Stomach smooth muscle (tissue), 2 donors: ENCODE results near the gene NUDT9.
"Not testable (repeated sequence)": the region's sequence is repeated elsewhere in the genome, so short reads cannot be mapped to it uniquely, and the experiment has no call there.

ENCODE experiments used
- H3K27ac ChIP-seq: one replicate; pipeline ENCODE4 v1.7.0; 2013; ENCODE audit warnings: mild to moderate bottlenecking, low read length, inconsistent platforms
- H3K27me3 ChIP-seq, 2 donors: one replicate each; pipeline ENCODE4 v1.7.0; 2013; ENCODE audit warnings: low read length in 2 of 2; ENCODE audit not compliant: insufficient read depth in 2 of 2, control insufficient read depth in 1 of 2
- H3K36me3 ChIP-seq, 2 donors: one replicate each; pipeline ENCODE4 v1.7.0; 2013; ENCODE audit warnings: low read length in 2 of 2; ENCODE audit not compliant: control insufficient read depth in 2 of 2, insufficient read depth in 2 of 2
- H3K4me1 ChIP-seq: one replicate; pipeline ENCODE4 v1.7.0; 2013; ENCODE audit warnings: low read length; ENCODE audit not compliant: control insufficient read depth, insufficient read depth
- H3K4me3 ChIP-seq, 2 donors: one replicate each; pipeline ENCODE4 v1.7.0; 2013; ENCODE audit warnings: low read length in 2 of 2
- H3K9ac ChIP-seq, 2 donors: one replicate each; pipeline ENCODE4 v1.7.0; 2013; ENCODE audit warnings: low read length in 2 of 2, mild to moderate bottlenecking in 1 of 2
- H3K9me3 ChIP-seq, 2 donors: one replicate each; pipeline ENCODE4 v1.7.0; 2013; ENCODE audit warnings: low read length in 2 of 2; ENCODE audit not compliant: control insufficient read depth in 2 of 2
- donor health status: healthy.
- donor health status: Pancreatic carcinoma.

NUDT9 gene

DNA sequence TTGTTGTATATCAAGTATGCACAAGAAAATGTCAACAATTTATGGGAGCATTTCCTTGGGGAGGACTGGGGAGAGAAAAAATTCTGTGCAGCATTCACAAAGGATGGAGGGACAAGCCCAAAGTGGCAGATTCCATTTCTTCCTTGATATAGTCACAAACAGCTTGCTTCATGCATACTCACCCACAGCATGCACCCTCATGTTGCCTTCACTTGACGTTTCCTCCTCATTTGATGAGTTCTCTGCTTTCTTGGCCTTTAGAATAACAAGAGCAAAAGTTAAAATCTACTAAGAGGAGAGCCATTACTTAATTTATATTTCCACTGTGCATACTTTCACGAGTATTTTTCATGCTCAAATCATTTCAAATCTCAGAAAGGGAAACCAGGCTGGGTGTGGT, 69.1 kb downstream of the NUDT9 start:
- Histone ChIP-seq H3K4me1 (peaks cover 29% of the 10 kb centered on the region), H3K27me3 (no peaks in the 10 kb centered on the region), H3K9ac (no peak overlapping the region), H3K4me3 (no peak overlapping the region), H3K27ac (peak overlapping the region; percentile 24), H3K9me3 (no peaks in the 10 kb centered on the region), H3K36me3 (peaks cover 63 to 64% of the 10 kb centered on the region in 2 donors)

- not testable (repeated sequence) for H3K9ac ChIP-seq, H3K27me3 ChIP-seq, H3K9me3 ChIP-seq, H3K4me3 ChIP-seq
- peaks cover 65 to 69% of the 10 kb centered on the region in 2 donors for H3K36me3 ChIP-seq
- H3K27ac ChIP-seq = peak overlapping the region; percentile 56
- H3K4me1 ChIP-seq = peaks cover 29% of the 10 kb centered on the region
These were observed 69.5 kb downstream of the NUDT9 start for GRCh38 chr4:87491851-87492250.

GRCh38 chr4:87493115-87493514, 70.7 kb downstream of the NUDT9 start:
- no peak overlapping the region for H3K9ac ChIP-seq
- H3K36me3 ChIP-seq = peaks cover 61 to 66% of the 10 kb centered on the region in 2 donors
- H3K9me3 ChIP-seq = no peaks in the 10 kb centered on the region
- no peak overlapping the region for H3K4me3 ChIP-seq
- no peaks in the 10 kb centered on the region for H3K27me3 ChIP-seq
- peaks cover 29% of the 10 kb centered on the region for H3K4me1 ChIP-seq
- H3K27ac ChIP-seq = peak overlapping the region; percentile 56

DNA sequence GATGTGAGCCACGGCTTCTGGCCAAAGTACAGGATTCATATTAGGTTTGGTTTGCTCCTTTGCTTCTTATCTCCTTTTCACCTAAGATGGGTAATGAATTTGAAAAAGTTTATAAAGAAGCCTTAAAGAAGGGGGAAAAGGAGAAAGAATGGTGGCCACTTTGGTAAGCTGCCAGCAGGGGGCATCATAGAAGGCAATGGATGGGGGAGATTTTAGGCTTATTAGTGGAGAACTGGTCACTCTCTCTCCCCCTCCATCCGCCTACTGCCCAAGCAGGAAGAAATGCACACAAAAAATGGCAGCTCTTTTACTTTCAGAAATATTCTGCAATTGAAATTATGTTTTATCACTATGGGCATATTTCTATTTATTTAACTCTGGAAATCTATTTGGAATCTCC, 74.8 kb downstream of the NUDT9 start:
- Histone ChIP-seq H3K27me3 (no peaks in the 10 kb centered on the region), H3K27ac (peak overlapping the region; percentile 2), H3K9ac (no peak overlapping the region), H3K4me1 (peaks cover 23% of the 10 kb centered on the region), H3K36me3 (peaks cover 25 to 38% of the 10 kb centered on the region in 2 donors), H3K9me3 (no peaks in the 10 kb centered on the region), H3K4me3 (no peak overlapping the region)

- Histone ChIP-seq H3K4me3 (no peak overlapping the region), H3K27ac (peak overlapping the region; percentile 2), H3K9me3 (no peaks in the 10 kb centered on the region), H3K9ac (no peak overlapping the region), H3K4me1 (peaks cover 23% of the 10 kb centered on the region), H3K36me3 (peaks cover 21 to 34% of the 10 kb centered on the region in 2 donors), H3K27me3 (no peaks in the 10 kb centered on the region)
These were observed 75.2 kb downstream of the NUDT9 start for GRCh38 chr4:87497578-87497977.

DNA sequence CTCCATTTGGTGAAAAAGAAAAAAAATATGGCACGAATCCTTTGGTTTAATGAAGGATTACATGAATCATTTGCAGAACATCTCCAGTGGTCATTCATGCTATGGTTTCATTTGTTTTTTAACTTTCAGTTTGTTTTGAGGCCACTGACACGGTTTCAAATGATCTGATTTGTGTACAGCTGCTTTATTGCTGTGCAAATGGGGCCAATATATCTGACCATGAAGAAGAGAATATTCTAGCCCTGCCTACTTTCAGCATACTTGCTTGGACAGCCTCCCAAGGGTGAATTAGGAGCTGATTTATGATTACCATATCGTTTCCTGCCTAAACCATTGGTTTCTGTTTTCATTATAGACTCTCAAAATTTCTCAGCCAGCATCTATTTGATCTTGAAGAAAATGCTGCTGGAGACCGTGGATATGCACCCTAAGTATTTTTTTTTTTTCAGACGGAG, 76.1 kb downstream of the NUDT9 start:
- Histone ChIP-seq H3K4me3 (peak overlapping the region in 1 of 2 donors; percentile 16), H3K9me3 (no peaks in the 10 kb centered on the region), H3K27me3 (no peaks in the 10 kb centered on the region), H3K4me1 (peaks cover 15% of the 10 kb centered on the region), H3K27ac (peak overlapping the region; percentile 2), H3K36me3 (peaks cover 19 to 26% of the 10 kb centered on the region in 2 donors), H3K9ac (peak overlapping the region in 1 of 2 donors; percentile 12)

DNA sequence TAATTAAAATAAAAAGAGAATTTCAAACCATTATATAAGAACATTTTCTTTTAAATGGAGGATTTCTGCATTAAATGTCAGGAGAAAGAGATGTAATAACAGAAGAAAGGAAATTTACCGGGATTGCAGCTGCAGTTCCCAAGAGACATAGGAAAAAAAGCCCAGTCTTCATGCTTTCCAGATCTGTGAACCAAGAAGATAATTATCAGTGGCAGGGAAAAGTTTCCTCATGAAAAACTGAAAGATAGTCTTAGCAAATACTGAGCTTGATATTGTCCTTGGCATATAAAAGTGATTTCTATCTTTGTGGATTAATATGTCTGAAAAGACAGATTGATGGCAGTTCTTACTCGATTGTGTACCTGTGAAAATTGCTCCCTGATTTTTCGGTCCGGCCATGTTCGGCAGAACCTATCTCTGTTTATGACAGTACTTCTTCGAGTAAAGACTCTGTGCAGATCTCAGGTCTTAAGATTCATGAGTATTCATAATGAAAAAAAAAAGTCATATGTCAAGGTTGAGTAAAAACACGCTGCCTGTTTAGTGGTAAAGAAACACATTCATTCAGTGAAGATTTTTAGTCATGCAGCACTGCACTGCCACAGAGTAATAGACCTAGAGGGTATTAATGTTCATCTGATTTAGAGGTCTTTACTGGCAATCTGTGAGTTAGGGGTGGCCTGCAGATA, 77.2 kb downstream of the NUDT9 start:
- Histone ChIP-seq H3K9ac (peak overlapping the region in 1 of 2 donors; percentile 30), H3K4me1 (peaks cover 15% of the 10 kb centered on the region), H3K27me3 (no peaks in the 10 kb centered on the region), H3K36me3 (peaks cover 8 to 16% of the 10 kb centered on the region in 2 donors), H3K9me3 (no peaks in the 10 kb centered on the region), H3K27ac (peak overlapping the region; percentile 2), H3K4me3 (peak overlapping the region; percentile 1 to 35)

DNA sequence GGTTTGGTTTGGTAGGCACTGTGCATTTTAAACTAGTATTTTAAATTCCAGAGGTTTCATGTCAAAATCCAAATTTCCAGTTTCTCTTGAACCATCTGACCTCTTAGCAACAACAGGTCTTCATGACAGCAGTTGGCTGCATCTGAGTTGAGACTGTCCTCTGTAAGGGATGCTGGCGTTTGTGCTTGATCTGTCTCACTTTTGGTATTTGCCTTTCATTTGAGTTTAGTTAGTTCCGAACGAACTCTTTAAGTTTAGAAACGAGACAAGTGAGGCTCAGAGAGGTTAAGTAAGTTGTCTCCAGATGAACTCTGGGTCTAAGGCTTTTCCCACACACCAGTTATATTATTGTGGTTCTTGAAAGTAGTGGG, 77.7 kb downstream of the NUDT9 start:
- H3K4me1 ChIP-seq = peaks cover 15% of the 10 kb centered on the region
- H3K36me3 ChIP-seq = peaks cover 4 to 17% of the 10 kb centered on the region in 2 donors
- no peaks in the 10 kb centered on the region for H3K9me3 ChIP-seq
- H3K27ac ChIP-seq = peak overlapping the region; percentile 2
- H3K4me3 ChIP-seq = peak overlapping the region; percentile 1 to 35
- peak overlapping the region in 1 of 2 donors; percentile 30 for H3K9ac ChIP-seq
- no peaks in the 10 kb centered on the region for H3K27me3 ChIP-seq

DNA sequence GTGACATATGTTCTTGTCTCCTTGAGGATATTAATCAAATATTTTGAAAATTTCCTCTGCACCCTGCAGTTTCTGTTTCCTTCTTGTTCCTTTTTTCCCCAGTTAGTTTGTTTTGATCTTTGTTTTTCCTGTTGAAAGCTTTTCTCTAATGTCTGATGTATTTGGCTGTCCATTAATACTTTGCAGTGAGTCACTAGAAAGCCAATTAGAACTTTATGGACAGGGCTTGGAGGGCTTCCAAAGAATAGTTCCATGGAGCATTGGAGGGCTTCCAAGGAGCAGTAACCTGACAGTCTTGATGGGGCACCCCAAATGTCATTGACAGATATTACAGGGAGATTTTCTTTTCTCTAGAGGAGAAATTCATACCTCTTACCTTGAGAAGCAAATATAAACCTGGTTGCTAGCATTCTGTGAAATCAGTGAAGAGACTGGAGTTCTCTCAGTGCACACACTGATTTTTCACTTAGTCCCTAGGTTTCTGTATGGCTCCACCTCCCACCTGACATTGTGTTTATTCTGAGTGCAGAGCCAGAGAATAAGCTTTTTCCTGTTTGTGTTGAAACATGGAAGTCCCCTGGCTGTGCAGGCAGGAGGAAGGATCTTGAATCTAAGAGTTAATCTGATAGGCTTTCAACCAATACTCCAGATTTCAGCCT, 80.3 kb downstream of the NUDT9 start:
- Histone ChIP-seq H3K9ac (no peak overlapping the region), H3K9me3 (no peaks in the 10 kb centered on the region), H3K27ac (peak overlapping the region; percentile 32), H3K27me3 (no peaks in the 10 kb centered on the region), H3K4me3 (no peak overlapping the region), H3K4me1 (peaks cover 19% of the 10 kb centered on the region), H3K36me3 (peaks cover 7 to 11% of the 10 kb centered on the region in 2 donors)

GRCh38 chr4:87505862-87506261, 83.5 kb downstream of the NUDT9 start:
- peak overlapping the region; percentile 8 for H3K27ac ChIP-seq

More at GRCh38 chr4:87505862-87506261, 83.5 kb downstream of the NUDT9 start:
- Histone ChIP-seq H3K4me3 (no peak overlapping the region), H3K36me3 (peaks cover 23 to 26% of the 10 kb centered on the region in 2 donors), H3K9ac (no peak overlapping the region), H3K9me3 (no peaks in the 10 kb centered on the region), H3K27me3 (no peaks in the 10 kb centered on the region), H3K4me1 (peaks cover 30% of the 10 kb centered on the region)
